ENCODE measurements around the gene GPA33.

GRCh38 chr1:167033646-167034045 is 56.5 kb downstream of the GPA33 start:
- TF ChIP-seq CTCF (IDR thresholded peaks at IDR 0.05) (no peak), POLR2AphosphoS5 (IDR thresholded peaks at IDR 0.05) (no peak)
